Measurements from ENCODE around the gene GRAMD1C.

GRAMD1C gene

GRCh38 chr3:113852506-113852905, 13.9 kb downstream of the GRAMD1C start:
- no peak for DNase-seq

- DNase-seq: no peak
These were observed 28.9 kb downstream of the GRAMD1C start for GRCh38 chr3:113867506-113867905.

GRCh38 chr3:113873293-113873692, 34.7 kb downstream of the GRAMD1C start:
- no peak for DNase-seq

- DNase-seq: no peak
These were observed 35.4 kb downstream of the GRAMD1C start for GRCh38 chr3:113873814-113874526.

GRCh38 chr3:113878403-113878802, 39.8 kb downstream of the GRAMD1C start:
- DNase-seq: no peak

- no peak for DNase-seq
These were observed 46.5 kb downstream of the GRAMD1C start for GRCh38 chr3:113885050-113885449.

GRCh38 chr3:113890256-113890900, 51.8 kb downstream of the GRAMD1C start:
- DNase-seq: no peak

- no peak for DNase-seq
These were observed 56.3 kb downstream of the GRAMD1C start for GRCh38 chr3:113894927-113895326.

GRCh38 chr3:113895964-113896363, 57.4 kb downstream of the GRAMD1C start:
- DNase-seq: no peak

GRCh38 chr3:113896930-113897329, 58.3 kb downstream of the GRAMD1C start:
- no peak for DNase-seq

GRCh38 chr3:113897373-113897777, 58.8 kb downstream of the GRAMD1C start:
- no peak for DNase-seq

GRCh38 chr3:113898892-113899291, 60.3 kb downstream of the GRAMD1C start:
- no peak for DNase-seq

GRCh38 chr3:113906568-113907140, 68.1 kb downstream of the GRAMD1C start:
- DNase-seq: no peak

- DNase-seq: no peak
These were observed 69.5 kb downstream of the GRAMD1C start for GRCh38 chr3:113908133-113908532.

- no peak for DNase-seq
These were observed 72.4 kb downstream of the GRAMD1C start for GRCh38 chr3:113910966-113911365.

- peak; percentile 51 for DNase-seq
These were observed 74.1 kb downstream of the GRAMD1C start for GRCh38 chr3:113912552-113913236.

GRCh38 chr3:113914646-113915045, 76.1 kb downstream of the GRAMD1C start:
- DNase-seq: no peak

GRCh38 chr3:113927556-113927955, 89.0 kb downstream of the GRAMD1C start:
- DNase-seq: peak; percentile 24

GRCh38 chr3:113946831-113947230, 108.2 kb downstream of the GRAMD1C start:
- no peak for DNase-seq

GRCh38 chr3:113947372-113948014, 108.9 kb downstream of the GRAMD1C start, which contains the start of gene ZDHHC23:
ZDHHC23 (plus strand) TSS chr3:113948013; CDS start chr3:113948803, 790 bp downstream.
- DNase-seq: peak; percentile 68

GRCh38 chr3:113948015-113948917, 109.7 kb downstream of the GRAMD1C start:
- DNase-seq: no peak

- DNase-seq: no peak
These were observed 114.3 kb downstream of the GRAMD1C start for GRCh38 chr3:113952921-113953320.
